Mucosa of rectum (tissue), 2 donors: ENCODE measurements around the gene GTF3C1.
"Not testable (repeated sequence)": the region's sequence is repeated elsewhere in the genome, so short reads cannot be mapped to it uniquely, and the experiment has no call there.

Experiments used
- H3K27ac ChIP-seq, 2 donors: one replicate each; pipeline ENCODE4 v1.7.0; 2013; ENCODE audit warnings: inconsistent platforms in 2 of 2, low read depth in 2 of 2, low read length in 2 of 2
- H3K27me3 ChIP-seq, 2 donors: one replicate each; pipeline ENCODE4 v1.7.0; 2013; ENCODE audit warnings: low read length in 2 of 2; ENCODE audit not compliant: control insufficient read depth in 2 of 2, insufficient read depth in 2 of 2
- H3K36me3 ChIP-seq, 2 donors: one replicate each; pipeline ENCODE4 v1.7.0; 2013; ENCODE audit warnings: low read length in 2 of 2; ENCODE audit not compliant: control insufficient read depth in 2 of 2, insufficient read depth in 2 of 2
- H3K4me1 ChIP-seq, 2 donors: one replicate each; pipeline ENCODE4 v1.7.0; 2013; ENCODE audit warnings: low read length in 2 of 2, mild to moderate bottlenecking in 1 of 2; ENCODE audit not compliant: control insufficient read depth in 2 of 2, insufficient read depth in 2 of 2
- H3K4me3 ChIP-seq, 2 donors: one replicate each; pipeline ENCODE4 v1.7.0; 2013; ENCODE audit warnings: low read length in 2 of 2
- H3K9ac ChIP-seq, 2 donors: one replicate each; pipeline ENCODE4 v1.7.0; 2013; ENCODE audit warnings: low read length in 2 of 2, low read depth in 1 of 2, mild to moderate bottlenecking in 1 of 2
- H3K9me3 ChIP-seq, 2 donors: one replicate each; pipeline ENCODE4 v1.7.0; 2013; ENCODE audit warnings: low read length in 2 of 2; ENCODE audit not compliant: control insufficient read depth in 2 of 2
- donor health status: healthy.
- donor health status: Normal muscosa, but diverticular disease.

The GTF3C1 gene

DNA sequence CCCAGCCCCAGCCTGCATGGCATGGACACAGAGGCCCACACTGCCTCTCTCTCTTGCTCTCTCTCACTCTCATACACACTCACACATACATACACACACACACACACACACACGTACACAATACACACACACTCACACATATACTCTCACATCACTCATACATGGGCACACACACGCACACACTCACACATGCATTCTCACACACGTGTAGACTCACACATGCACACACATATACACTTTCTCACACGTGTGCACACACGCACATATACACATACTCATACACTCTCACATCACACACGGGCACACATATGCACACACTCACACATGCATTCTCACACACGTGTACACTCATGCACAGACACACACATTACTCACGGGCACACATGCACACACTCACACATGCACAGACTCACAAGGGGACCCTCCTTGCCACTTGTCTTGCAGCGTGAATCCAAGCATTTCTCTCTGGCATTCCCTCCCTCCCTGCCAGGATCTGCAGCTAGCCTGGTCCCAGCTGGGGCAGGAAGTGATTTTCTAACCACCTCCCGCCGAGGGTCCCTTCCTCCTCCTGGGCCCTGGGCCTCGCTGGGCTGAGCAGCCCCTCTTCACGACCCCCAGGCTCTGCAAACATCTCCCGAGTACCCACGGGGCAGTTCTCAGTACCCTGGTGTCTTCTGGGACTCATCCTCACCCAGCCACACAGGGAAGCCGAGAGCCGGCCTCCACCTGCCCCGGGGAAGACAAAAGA lies 110.3 kb downstream of the GTF3C1 start:
- Histone ChIP-seq H3K4me1 (no peaks in the 10 kb centered on the region), H3K4me3 (no peak overlapping the region), H3K27ac (no peak overlapping the region), H3K9me3 (peaks cover 0 to under 1% of the 10 kb centered on the region in 2 donors), H3K9ac (no peak overlapping the region), H3K36me3 (no peaks in the 10 kb centered on the region), H3K27me3 (no peaks in the 10 kb centered on the region)

DNA sequence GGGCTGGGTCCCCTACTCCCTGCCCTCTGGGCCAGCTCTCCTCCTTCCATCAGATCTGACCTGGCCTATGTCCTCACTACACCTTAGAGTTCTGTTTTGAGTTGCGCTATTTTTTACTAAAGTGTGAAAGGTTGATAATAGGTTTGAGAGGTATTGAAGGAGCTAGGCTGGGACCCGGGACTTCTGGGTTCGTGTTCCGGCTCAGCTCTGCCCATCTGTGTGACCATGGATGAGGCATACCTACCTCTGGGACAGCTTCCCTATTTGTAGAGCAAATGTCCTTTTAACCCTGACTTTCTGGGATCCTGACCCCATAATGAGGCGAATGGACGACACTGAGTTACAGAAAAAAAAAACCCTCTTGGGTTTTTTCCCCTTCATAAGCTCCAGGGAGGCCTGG lies 111.8 kb downstream of the GTF3C1 start:
- Histone ChIP-seq H3K36me3 (no peaks in the 10 kb centered on the region), H3K9me3 (no peaks in the 10 kb centered on the region), H3K27ac (no peak overlapping the region), H3K27me3 (no peaks in the 10 kb centered on the region), H3K9ac (no peak overlapping the region), H3K4me1 (no peaks in the 10 kb centered on the region), H3K4me3 (no peak overlapping the region)

DNA sequence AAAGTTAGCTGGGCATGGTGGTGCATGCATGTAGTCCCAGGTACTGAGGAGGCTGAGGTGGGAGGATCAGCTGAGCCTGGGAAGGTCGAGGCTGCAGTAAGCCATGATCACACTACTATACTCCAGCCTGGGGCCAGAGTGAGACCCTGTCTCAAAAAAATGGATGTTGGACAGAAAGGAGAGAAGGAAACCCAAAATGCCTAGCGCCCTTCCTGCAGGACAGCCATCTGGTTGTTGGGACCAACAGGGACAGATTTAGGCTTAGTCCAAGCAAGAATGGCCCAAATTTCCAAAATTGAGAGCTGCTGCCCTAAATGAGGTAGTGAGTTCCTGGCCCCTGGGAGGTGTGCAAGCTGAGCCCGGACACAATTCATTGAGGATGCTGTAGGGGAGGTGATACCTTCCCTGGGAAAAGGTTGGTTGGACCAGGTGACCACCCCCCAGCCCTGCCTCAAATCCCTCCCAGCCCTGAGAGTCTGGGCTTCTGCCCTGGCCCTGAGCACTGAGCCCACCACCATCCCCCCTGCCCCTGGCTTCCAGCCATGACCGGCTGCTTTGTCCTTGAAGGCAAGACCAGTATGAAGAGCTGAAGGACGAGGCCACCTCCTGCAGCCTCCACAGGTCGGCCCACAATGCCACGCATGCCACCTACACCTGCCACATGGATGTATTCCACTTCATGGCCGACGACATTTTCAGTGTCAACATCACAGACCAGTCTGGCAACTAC lies 112.6 kb downstream of the GTF3C1 start:
- H3K27ac ChIP-seq, result no peak overlapping the region
- no peak overlapping the region for H3K4me3 ChIP-seq
- no peaks in the 10 kb centered on the region for H3K27me3 ChIP-seq
- H3K36me3 ChIP-seq, result no peaks in the 10 kb centered on the region
- no peaks in the 10 kb centered on the region for H3K9me3 ChIP-seq
- H3K4me1 ChIP-seq, result no peaks in the 10 kb centered on the region
- no peak overlapping the region for H3K9ac ChIP-seq

DNA sequence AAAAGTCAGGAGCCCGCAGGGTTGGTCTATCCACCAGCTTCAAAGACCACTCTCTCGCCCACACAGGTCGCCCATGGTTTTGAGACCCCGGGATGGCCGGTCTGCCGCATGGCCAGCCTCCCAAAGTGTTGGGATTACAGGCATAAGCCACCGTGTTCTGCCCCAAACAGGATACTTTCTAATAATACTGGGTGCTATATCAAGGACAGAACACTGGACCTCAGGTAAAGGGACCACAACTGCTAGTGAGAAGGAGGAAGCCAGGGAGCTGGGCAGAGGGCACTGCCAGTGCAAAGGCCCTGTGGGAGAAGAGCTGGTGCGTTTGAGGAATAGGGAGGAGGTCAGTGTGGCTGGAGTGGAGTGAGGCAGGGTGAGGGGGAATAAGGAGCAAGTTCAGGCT lies 113.6 kb downstream of the GTF3C1 start:
- H3K9me3 ChIP-seq, result no peaks in the 10 kb centered on the region
- H3K4me3 ChIP-seq, result no peak overlapping the region
- H3K9ac ChIP-seq, result no peak overlapping the region
- no peaks in the 10 kb centered on the region for H3K36me3 ChIP-seq
- no peak overlapping the region for H3K27ac ChIP-seq
- no peaks in the 10 kb centered on the region for H3K4me1 ChIP-seq
- no peaks in the 10 kb centered on the region for H3K27me3 ChIP-seq

DNA sequence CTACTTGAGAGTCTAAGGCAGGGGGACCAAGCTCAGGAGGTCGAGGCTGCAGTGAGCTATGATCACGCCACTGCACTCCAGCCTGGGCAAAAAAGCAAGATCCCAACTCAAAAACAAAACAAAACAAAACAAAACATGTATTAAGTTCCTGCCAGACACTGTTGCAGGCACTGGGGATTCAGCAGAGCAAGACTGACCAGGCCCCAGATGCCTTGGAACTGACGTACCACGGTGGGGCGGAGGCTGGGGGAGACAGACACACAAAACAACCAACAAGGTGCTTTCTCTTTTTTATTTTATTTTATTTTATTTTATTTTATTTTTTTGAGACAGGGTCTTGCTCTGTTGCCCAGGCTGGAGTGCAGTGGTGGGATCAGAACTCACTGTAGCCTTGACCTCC lies 114.6 kb downstream of the GTF3C1 start:
- not testable (repeated sequence) for H3K36me3 ChIP-seq, H3K4me1 ChIP-seq, H3K4me3 ChIP-seq, H3K27ac ChIP-seq, H3K9me3 ChIP-seq, H3K9ac ChIP-seq, H3K27me3 ChIP-seq

DNA sequence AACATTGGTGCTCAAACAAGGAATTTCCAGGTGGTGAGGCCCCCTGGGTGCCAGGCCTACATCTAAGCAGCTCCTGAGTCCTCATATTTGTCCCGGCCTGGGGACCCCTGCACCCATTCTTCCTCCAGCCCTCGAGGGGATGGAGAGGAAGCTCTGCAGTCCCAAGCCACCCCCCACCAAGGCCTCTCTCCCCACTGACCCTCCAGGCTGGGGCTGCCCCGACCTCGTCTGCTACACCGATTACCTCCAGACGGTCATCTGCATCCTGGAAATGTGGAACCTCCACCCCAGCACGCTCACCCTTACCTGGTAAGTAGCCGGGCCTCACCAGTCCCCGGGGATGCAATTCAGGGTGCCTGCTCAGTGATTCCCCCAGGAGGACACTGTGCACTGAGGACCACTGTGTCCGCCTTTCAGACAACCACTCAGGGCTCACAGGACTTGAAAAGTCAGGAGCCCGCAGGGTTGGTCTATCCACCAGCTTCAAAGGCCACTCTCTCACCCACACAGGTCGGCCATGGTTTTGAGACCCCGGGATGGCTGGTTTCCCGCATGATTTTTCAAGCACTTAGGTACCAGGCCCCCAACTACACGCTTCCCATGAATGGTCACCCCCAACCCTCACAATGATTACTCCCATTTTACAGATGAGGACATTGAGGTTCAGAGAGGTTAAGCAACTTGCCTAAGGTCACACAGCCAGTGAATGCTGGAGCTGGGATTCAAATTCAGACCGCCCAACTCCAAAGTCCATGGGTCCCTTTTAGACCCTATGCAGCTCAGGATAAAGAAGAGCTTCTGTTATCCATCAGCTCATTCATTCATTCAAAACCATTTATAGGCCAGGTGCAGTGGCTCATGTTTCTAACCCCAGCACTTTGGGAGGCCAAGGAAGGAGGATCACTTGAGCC lies 115.3 kb downstream of the GTF3C1 start:
- no peak overlapping the region for H3K4me3 ChIP-seq
- no peaks in the 10 kb centered on the region for H3K4me1 ChIP-seq
- no peak overlapping the region for H3K9ac ChIP-seq
- no peaks in the 10 kb centered on the region for H3K9me3 ChIP-seq
- no peaks in the 10 kb centered on the region for H3K27me3 ChIP-seq
- H3K27ac ChIP-seq, result no peak overlapping the region
- H3K36me3 ChIP-seq, result no peaks in the 10 kb centered on the region

DNA sequence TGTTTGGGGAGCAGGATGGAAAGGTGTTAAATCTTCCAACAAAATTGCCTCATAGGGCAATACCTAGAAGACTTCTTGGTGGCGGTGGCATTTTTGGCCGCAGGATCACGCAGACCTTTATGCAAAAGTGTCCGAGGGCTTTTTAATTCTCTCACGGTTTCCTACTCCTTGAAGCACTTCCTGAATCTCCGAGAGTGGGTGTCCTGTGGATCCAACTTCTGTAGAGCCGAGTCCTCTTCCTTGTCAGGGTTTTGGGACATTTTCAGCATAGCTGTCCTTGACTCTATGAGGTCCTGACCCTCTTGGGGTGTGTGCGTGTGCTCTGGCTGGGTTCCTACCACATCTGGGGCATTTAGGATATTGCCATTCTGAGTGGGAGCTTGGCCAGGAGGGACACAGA lies 116.1 kb downstream of the GTF3C1 start:
- Histone ChIP-seq H3K4me1 (no peaks in the 10 kb centered on the region), H3K27me3 (no peaks in the 10 kb centered on the region), H3K9me3 (no peaks in the 10 kb centered on the region), H3K27ac (no peak overlapping the region), H3K9ac (no peak overlapping the region), H3K4me3 (no peak overlapping the region), H3K36me3 (no peaks in the 10 kb centered on the region)

DNA sequence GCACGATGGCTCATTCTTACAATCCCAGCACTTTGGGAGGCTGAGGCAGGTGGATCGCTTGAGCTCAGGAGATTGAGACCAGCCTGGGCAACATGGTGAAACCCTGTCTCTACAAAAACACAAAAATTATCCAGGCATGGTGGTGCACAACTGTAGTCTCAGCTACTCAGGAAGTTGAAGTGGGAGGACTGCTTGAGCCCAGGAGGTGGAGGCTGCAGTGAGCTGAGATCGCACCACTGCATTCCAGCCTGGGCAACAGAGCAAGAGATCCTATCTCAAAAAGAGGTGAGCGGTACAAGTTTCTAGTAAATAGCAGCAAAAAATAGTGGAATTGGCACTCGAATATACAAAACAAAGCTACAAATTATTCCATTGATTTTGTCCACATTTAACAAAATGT lies 116.5 kb downstream of the GTF3C1 start:
- H3K27me3 ChIP-seq, H3K27ac ChIP-seq, H3K9ac ChIP-seq, H3K4me1 ChIP-seq, H3K36me3 ChIP-seq, H3K4me3 ChIP-seq, H3K9me3 ChIP-seq: not testable (repeated sequence)

DNA sequence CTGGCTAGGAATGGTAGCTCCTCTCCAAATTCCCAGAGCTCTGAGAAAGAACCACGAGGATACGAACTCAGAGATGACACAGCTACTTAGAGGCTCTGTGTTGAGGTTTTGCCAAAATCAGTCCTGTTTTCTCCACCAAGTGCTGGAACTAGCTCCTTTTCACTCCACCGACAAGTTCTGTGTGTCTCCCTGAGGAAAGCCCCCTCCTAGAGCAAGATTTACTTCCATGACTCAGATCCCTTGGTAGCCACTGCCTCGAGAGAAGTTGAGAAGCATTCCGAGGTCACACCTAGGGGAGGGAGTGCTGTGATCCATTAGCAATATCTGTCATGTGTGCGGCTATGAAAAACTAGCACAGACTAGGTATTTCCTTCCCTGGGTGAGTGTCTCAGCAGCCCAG lies 117.2 kb downstream of the GTF3C1 start:
- H3K4me1 ChIP-seq, result no peaks in the 10 kb centered on the region
- H3K9ac ChIP-seq, result no peak overlapping the region
- H3K4me3 ChIP-seq, result no peak overlapping the region
- H3K27ac ChIP-seq, result no peak overlapping the region
- H3K36me3 ChIP-seq, result no peaks in the 10 kb centered on the region
- no peaks in the 10 kb centered on the region for H3K9me3 ChIP-seq
- H3K27me3 ChIP-seq, result no peaks in the 10 kb centered on the region
